GM18868 (cell line): ENCODE measurements around the gene ARL14EPL.

Experiments
- ATAC-seq: cut with Tn5 transposase; IDR thresholded peaks from one replicate; pipeline ENCODE4 v1.9.1; 2021; ENCODE audit warnings: mild to moderate bottlenecking, moderate library complexity; ENCODE audit not compliant: unreplicated experiment

Gene ARL14EPL

GRCh38 chr5:116032094-116032517 lies at the start of gene ARL14EPL:
Gene ARL14EPL (plus strand): TSS chr5:116032472. CDS start chr5:116051466, 18,994 bp downstream.
- ATAC-seq, result peak; percentile 61

DNA sequence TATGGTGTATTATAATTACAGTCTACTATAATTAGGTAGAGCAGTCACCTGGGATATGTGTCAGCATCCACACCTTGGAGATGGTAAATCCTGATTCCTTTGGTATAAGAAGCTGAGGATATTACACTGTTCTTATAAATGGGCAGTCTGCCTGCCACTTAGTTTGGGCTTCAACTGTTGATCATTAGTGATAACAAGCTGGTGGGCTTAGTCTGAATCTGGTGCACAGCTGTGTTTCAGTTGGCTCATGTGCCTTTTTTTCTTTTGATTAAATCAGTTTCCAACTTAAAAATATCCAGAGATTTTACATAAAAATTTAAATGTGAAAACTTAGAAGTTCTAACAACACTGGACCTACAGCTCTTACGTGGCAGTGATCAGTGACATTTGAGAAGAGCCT lies 48.8 kb upstream of the ARL14EPL start:
- ATAC-seq, result no peak

GRCh38 chr5:115985802-115986757 lies 46.2 kb upstream of the ARL14EPL start:
- ATAC-seq, result no peak

GRCh38 chr5:115988002-115988401 lies 44.3 kb upstream of the ARL14EPL start:
- no peak for ATAC-seq

GRCh38 chr5:115992848-115993350 lies 39.4 kb upstream of the ARL14EPL start:
- no peak for ATAC-seq

- ATAC-seq, result no peak
These were observed 36.9 kb upstream of the ARL14EPL start for GRCh38 chr5:115995351-115995750.

- no peak for ATAC-seq
These were observed 30.0 kb upstream of the ARL14EPL start for GRCh38 chr5:116002116-116002906.

DNA sequence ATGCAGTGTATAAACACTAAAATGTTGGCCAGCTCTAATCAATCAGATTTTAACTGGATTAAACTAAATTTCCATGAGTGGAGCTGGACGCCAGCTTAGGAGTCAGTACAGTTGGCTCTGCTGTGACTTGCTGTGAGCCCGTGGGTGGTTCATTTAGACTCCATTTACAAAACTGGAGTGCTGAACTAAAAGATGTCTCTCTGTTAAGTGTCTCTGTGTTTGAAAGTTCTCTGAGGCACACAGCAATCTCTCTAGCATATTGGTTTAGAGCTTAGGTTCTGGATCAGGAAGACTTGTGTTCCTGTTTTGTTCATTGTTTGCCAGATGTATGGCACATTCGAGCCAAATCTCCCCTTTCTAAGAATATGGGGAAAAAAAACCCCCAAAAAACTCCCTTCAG lies 28.0 kb upstream of the ARL14EPL start:
- ATAC-seq, result no peak

DNA sequence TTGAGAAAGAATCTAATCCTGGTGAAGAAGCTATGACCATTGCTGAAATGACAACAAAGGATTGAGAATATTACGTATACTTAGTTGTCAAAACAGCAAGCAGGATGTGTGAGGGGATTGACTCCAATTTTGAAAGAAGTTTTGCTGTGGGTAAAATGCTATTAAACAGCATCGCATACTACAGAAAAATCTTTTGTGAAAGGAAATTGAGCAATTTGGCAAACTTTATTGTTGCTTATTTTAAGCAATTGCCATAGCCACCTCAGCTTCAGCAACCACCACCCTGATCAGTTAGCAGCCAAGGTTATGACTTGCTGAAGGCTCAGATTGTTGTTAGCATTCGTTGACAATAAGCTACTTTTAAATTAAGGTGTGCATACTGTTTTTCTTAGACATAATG lies 22.5 kb upstream of the ARL14EPL start:
- ATAC-seq, result no peak

DNA sequence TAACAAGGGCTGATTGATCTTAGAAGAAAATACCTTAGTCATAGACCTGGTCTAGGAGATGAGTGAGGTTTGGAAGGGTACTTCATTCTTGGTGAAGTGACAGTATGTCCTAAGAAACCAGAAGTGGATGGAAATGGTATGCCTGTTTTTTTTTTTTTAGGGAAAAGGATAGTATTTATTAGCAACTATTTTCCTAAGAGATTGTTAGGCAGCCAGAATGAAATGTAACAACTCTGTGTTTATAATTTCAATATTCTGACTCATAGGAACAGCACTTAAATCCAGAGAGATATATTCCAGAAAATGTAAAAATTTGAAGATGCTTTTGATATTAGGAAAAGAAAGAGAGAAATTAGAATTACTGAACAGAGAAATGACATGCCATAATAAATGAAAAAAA lies 21.2 kb upstream of the ARL14EPL start:
- ATAC-seq, result no peak

DNA sequence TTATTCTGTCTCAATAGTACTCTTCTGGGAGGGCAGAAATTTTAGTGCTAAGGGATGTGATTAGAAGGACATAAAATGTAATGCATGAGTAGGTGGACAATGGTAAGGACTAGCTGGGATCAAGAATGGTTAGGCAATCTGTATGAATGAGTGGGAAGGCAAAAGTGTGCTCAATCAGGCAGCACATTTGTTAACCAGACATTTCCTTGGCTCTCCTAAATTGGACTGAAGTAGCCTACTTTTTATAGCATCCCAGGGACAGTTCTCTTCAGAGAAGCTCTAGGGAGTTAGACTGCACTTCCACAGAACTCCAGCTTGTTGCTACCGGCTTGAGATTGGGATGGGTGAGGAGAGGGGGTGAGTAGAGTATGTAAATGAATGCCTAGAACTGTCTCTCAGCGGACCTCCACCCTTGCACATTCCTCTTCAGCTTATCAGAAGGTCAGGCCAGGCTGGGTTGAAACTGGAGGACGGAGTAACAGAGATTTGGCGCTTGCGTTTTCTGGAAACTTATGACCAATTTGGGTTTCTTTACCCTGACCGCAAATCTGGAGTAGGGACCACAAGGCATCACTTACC lies 19.0 kb upstream of the ARL14EPL start:
- no peak for ATAC-seq

- ATAC-seq, result no peak
These were observed 18.3 kb upstream of the ARL14EPL start for GRCh38 chr5:116013936-116014335.

DNA sequence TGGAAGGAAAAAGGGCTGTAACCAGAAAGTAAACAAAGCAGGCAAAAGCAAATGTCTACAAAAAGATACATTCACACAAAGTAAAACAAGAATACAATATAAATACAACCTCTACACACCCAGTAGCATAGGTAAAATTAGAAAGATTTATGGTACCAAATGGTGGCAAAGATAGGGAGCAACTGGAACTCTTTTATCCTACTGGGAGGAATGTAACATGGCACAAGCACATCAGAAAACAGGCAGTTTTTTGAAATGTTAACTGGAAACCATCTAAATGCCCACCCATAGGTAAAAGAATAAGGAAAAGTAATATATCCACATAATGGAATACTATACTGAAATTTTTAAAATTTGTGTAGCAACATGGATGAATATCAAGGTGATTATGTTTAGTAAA lies 8.7 kb upstream of the ARL14EPL start:
- ATAC-seq, result no peak

- no peak for ATAC-seq
These were observed 6.4 kb upstream of the ARL14EPL start for GRCh38 chr5:116025866-116026265.

DNA sequence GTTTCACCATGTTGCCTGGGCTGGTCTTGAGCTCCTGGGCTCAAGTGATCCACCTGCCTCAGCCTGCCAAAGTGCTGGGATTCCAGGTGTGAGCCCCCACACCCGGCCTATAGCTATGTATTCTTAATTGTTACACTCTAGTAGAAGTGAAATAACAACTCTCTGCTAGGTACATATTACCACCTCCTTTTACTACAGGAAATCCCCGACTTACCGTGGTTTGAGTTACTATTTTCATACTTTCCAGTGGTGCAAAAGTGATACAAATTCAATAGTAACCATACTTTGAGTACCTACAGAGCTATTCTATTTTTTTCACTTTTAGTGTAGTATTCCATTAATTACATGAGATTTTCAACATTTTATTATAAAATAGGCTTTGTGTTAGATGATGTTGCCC lies 719 bp downstream of the ARL14EPL start:
- ATAC-seq, result peak; percentile 40

DNA sequence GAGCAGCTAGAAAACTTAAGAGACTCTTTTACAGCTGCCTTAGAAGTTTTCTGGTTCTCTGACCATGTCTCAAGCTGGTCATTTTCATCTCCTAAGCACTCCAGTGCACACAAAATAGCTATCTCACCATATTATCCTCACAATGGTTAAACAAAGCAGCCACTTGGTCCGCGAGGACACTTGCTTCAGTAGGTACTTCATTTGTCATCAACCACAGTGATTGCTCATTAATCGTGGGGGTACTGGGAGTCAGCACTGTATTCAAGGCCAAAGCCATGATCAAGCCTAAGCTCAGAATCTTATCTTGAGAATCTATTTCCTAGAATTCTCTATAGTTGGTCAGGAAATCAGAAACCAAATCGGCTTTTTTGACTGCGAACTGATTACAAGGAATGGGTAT lies 2.9 kb downstream of the ARL14EPL start:
- no peak for ATAC-seq

- peak; percentile 47 for ATAC-seq
These were observed 5.1 kb downstream of the ARL14EPL start for GRCh38 chr5:116037236-116037822.

DNA sequence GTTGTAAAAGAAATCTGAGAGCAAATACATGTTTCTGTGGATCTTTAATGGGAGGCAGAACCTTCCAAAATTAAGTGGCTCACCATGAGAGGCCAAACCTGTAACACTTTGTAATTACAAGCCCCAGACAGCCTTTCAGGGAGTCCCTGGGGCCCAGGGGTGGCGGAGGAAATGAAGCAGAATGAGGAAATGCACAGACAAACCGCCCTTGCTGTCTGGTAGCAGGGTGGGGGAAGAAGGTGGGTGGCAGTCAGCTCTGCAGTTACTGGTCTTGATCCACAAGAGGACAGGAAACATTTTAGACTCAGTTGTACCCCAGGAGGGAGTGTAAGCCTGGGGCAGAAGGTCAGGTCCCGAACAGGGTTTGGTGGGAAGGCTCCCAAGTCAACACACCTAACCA lies 6.5 kb downstream of the ARL14EPL start:
- ATAC-seq, result peak; percentile 86

DNA sequence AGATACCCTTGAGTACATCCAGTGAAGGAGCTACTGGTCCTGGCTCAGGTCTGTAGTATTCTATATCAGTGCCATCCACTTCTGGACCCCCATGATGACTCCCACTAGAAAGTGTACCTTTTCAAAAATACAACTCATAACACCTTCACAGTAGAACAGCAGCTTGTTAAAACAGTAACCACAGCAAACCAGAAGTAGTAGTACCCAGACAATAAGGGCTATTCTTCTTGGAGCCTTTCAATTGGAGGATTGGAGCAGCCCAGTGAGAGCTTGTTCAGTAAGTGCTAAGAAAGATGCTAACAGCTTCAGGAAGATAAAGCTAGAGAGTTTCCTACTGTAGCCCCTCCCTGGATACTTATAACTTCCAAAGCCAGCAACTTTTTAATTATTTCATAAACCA lies 10.1 kb downstream of the ARL14EPL start:
- ATAC-seq, result no peak

DNA sequence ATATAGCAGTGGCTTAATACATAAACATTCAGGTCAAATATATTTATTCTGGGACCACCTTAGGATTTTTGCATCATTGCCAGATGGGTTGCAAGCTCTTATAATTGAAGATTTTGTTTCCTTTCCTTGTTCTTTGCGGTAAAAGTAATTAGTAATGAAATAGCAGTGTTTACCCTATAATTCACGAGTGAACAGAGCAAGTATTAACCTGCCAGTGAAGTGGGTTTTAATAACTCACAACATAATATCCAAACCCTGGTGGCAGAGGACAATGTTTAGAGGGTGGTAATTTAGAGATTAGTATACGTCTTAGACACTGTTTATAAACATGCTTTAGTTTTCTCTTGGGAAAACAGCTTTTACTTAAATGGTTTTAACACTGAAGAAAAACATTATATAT lies 11.8 kb downstream of the ARL14EPL start:
- ATAC-seq, result no peak

GRCh38 chr5:116045821-116046220 lies 13.5 kb downstream of the ARL14EPL start:
- ATAC-seq, result no peak
